Stimulated activated CD4-positive, alpha-beta T cell treated with anti-CD3 and anti-CD28 coated beads, TNF-alpha, amount 100 ng/mL, for 48 hours (primary cell): ENCODE data around the gene NNAT.

Source experiments
- DNase-seq, 3 donors: peaks; one replicate each; pipeline ENCODE4 v3.0.0-alpha.2; 2020; ENCODE audit warnings: low read depth in 3 of 3

Gene NNAT

DNA sequence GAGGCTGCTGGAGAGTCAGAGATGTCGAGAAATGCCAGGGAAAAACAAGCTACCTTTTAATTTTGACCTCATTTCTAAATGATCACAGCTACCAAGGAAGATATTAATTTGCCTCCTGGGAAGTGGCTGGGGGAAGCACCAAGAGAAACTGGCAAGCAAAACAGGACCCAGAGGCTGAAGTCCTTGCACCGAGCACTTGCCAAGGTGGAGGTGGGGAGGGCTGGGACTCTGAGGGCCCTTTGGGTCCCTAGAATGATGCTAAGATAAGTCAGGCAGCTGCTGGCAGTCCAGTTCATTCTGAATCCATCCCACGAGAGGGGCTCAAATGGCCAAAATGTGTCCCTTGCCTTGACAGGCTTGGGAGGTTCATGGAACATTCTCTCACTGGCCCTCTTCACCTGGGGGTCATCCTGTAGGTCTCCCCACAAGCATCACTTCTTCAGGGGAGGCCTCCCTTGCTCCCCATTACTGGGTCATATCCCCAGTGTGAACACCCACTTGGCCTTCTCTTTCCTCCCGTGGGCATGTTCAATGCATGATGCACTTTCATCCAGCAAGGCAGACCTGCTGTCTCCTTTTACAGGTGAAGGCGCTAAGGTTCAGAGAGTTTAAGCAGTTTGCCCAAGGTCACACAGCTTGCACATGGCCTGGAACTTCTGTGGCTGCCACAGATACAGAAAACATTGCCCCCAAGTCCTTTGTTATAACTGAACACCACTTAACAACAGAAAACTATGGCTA is 45.7 kb downstream of the NNAT start:
- DNase-seq: no peak

DNA sequence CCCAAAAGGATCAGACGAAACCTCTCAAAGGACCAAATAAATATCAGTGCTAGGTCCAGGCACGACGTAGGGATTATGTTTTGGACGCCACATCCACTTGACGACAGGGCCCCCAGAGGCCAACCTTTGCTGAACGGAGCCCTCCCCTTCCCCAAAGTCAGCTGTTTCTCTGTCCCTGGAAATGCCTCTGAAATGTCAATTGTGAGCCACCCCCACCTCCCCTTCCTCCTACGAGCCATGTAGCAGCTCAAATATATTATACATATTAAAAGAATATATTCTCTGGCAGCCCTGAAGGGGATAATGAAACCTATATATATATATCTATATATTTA is 46.2 kb downstream of the NNAT start:
- no peak for DNase-seq

DNA sequence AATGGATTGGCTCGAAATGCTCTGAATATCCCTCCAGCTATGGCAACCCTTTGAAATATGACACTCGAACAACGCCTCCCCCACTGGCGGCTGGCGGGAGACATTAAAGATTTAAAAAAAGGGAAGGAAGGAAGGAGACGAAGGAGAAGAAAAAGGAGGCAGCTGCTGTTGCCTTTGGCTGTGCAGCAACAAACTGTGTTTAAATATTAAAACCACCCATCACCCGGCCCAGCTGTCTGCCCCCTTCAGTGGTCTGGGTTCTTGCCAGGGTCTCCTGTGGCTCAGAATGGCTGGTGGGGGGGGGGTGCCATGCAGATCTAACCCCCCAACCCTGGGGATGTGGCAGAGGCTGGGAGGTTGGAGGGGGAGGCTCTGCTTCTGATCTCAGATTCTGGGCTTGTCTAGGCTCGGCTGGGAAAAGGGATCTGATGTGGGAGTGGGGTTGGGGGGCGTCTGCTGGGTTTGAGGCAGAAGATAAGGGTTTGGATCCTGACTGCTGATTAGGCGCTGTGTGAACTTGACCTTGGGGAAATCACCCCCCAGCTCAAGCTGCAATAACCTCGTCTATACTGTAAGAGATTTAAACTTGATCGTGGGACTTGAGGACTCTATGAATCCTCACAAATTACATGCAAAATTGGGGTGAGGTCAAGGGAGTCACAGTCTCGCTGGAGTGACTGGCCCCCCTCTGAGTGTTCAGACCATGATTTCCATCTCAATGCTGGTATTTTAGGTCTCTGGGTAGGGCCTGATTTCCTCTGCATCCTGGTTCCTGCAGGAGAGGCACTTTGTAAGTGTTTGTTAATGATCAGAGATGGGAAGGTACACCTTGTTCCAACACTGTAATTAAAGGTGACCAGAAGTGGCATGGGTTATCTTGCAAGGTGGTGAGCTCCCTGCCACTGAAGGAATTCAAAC is 46.9 kb downstream of the NNAT start:
- no peak for DNase-seq

DNA sequence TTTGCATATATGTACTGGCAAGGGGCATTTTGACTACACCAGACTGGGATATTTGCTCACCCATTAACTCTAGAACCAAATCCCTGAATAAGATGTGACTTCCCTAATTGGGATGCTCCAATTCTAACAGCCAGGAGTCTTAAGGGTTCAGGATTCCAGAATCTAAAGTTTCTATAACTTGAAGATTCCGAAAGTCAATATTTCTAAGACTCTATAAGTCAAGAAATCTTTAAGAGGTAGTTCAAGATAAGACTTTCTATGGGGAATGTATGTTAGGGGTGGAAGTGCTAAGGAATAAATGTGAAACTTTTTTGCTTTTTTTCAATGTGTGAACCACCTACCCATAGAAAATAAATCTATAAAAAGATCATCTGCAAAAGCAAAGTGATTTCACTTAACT is 49.4 kb downstream of the NNAT start:
- no peak for DNase-seq

DNA sequence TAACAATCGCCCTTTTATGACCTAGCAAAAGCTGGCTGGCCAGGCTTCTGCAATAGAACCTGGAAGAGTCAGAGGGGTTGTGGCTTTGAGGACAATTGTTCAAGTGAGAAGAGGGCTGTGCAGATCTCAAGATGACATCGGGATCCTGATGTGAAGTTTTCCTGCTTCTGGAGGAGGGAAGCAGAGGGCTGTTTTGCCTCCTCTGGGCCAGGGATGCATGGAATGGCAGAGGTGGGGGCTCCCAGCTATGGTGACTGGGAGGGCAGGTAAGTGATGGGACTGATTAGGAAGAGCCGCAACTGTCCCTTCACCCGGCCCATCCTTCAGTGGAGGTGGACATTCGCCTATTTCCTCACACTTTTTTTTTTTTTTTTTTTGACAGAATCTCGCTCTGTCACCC is 50.0 kb downstream of the NNAT start:
- DNase-seq: no peak
